PFSK-1 (cell line): ENCODE data around the gene HECTD2.

Source experiments
- POLR2AphosphoS5 ChIP-seq: IDR thresholded peaks from 2 replicates; pipeline ENCODE4 v1.6.1; 2012; ENCODE audit warnings: low read depth, mild to moderate bottlenecking, control low read depth, low read length, moderate library complexity
- TAF1 ChIP-seq: IDR thresholded peaks from 2 replicates; pipeline ENCODE4 v1.6.1; 2012; ENCODE audit warnings: low read length, control low read depth, borderline replicate concordance; ENCODE audit not compliant: insufficient read depth
- TF ChIP-seq, protein P1 (sequence below), 2 experiments: IDR thresholded peaks; 2 replicates each; pipeline versions ENCODE4 v1.6.1 to v1.8.0; 2011 to 2012; ENCODE audit warnings: low read depth in 2 of 2, low read length in 2 of 2, control low read depth in 1 of 2, inconsistent platforms in 1 of 2, mild to moderate bottlenecking in 1 of 2, moderate library complexity in 1 of 2; ENCODE audit not compliant: insufficient read depth in 1 of 2

DNA sequence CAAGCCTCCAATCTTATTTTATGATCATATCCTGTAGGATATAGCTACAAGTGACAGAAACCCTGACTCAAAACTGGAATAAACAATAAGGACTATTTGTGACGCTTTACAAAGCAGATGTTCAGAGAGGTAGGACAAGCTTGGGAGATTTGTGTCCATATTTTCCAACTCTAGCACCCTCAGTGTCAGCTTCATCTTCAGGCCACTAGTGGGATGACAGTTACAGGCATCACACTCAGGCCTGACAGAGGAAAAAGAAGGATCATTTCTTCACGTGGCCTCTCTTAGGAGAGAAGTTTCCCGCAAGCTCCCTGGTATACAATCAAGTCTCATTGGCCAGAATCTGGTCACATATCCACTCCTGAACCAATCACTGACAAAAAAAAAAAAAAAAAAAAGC, 148.3 kb downstream of the HECTD2 start:
- TF ChIP-seq POLR2AphosphoS5: no peak
- TF ChIP-seq, protein P1, sequence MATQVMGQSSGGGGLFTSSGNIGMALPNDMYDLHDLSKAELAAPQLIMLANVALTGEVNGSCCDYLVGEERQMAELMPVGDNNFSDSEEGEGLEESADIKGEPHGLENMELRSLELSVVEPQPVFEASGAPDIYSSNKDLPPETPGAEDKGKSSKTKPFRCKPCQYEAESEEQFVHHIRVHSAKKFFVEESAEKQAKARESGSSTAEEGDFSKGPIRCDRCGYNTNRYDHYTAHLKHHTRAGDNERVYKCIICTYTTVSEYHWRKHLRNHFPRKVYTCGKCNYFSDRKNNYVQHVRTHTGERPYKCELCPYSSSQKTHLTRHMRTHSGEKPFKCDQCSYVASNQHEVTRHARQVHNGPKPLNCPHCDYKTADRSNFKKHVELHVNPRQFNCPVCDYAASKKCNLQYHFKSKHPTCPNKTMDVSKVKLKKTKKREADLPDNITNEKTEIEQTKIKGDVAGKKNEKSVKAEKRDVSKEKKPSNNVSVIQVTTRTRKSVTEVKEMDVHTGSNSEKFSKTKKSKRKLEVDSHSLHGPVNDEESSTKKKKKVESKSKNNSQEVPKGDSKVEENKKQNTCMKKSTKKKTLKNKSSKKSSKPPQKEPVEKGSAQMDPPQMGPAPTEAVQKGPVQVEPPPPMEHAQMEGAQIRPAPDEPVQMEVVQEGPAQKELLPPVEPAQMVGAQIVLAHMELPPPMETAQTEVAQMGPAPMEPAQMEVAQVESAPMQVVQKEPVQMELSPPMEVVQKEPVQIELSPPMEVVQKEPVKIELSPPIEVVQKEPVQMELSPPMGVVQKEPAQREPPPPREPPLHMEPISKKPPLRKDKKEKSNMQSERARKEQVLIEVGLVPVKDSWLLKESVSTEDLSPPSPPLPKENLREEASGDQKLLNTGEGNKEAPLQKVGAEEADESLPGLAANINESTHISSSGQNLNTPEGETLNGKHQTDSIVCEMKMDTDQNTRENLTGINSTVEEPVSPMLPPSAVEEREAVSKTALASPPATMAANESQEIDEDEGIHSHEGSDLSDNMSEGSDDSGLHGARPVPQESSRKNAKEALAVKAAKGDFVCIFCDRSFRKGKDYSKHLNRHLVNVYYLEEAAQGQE (IDR thresholded peaks at IDR 0.05; ENCODE audit: insufficient read depth in 1 of 2, low read depth in 2 of 2, low read length in 2 of 2): no peak
- TF ChIP-seq TAF1: no peak
